Activated B cell treated with CpG ODN at 0.5 μM for 24 hours (primary cell): ENCODE data around the gene ATG4C. TPM values are rescaled to one million over a fixed set of nuclear protein-coding genes. Genes with fewer than 3 reads are reported as not detected.

Experiments used
- ATAC-seq: fragments of 200-7000 bp; cut with Tn5 transposase; one replicate; pipeline ENCODE4 v1.10.0; 2021; ENCODE audit warnings: low read depth, mild to moderate bottlenecking, moderate library complexity
- CTCF ChIA-PET: fragments of 350-600 bp; sonication (Branson Sonifier 250); formaldehyde crosslinking; loops from one replicate; lab custom pipeline; 2021; ENCODE audit warnings: antibody characterized with exemption; lab: Charles Lee
- POLR2A ChIA-PET: fragments of 350-600 bp; sonication (Branson Sonifier 250); formaldehyde crosslinking; loops from one replicate; lab custom pipeline; 2021; ENCODE audit warnings: antibody characterized with exemption; lab: Charles Lee
- DNase-seq: peaks from one replicate; pipeline ENCODE4 v3.0.0; 2022
- H3K27ac Mint-ChIP-seq: one replicate; pipeline ENCODE4 v1.8.0; 2020; ENCODE audit warnings: mixed read lengths
- H3K27me3 Mint-ChIP-seq: one replicate; pipeline ENCODE4 v1.8.0; 2021; ENCODE audit warnings: mixed read lengths
- H3K36me3 Mint-ChIP-seq: one replicate; pipeline ENCODE4 v1.8.0; 2021; ENCODE audit warnings: low read depth, mixed read lengths
- H3K4me1 Mint-ChIP-seq: one replicate; pipeline ENCODE4 v1.8.0; 2021; ENCODE audit warnings: mixed read lengths
- H3K4me3 Mint-ChIP-seq: one replicate; pipeline ENCODE4 v1.8.0; 2020; ENCODE audit warnings: mild to moderate bottlenecking, mixed read lengths
- H3K9me3 Mint-ChIP-seq: one replicate; pipeline ENCODE4 v1.8.0; 2020; ENCODE audit warnings: mixed read lengths
- intact Hi-C: fragments of 100-400 bp; cut with micrococcal nuclease; formaldehyde crosslinking; loops from one replicate; pipeline ENCODE4 v1.15.1; 2024
- total RNA-seq: library from RNA; stranded (reverse); gene quantifications from 2 replicates; pipeline ENCODE4 v1.2.3, GENCODE V29; 2022
- TF ChIP-seq, protein P1 (sequence below): fragments of 200-600 bp; IDR thresholded peaks from one replicate; pipeline ENCODE4 v1.8.0; 2022; ENCODE audit warnings: antibody characterized with exemption, mild to moderate bottlenecking

ATG4C gene
- total RNA-seq, 1 donor from 2014 or later = 28.4 TPM

GRCh38 chr1:62887799-62888507, 104.0 kb downstream of the ATG4C start:
- DNase-seq = no peak
- POLR2A ChIA-PET = no interaction called here

DNA sequence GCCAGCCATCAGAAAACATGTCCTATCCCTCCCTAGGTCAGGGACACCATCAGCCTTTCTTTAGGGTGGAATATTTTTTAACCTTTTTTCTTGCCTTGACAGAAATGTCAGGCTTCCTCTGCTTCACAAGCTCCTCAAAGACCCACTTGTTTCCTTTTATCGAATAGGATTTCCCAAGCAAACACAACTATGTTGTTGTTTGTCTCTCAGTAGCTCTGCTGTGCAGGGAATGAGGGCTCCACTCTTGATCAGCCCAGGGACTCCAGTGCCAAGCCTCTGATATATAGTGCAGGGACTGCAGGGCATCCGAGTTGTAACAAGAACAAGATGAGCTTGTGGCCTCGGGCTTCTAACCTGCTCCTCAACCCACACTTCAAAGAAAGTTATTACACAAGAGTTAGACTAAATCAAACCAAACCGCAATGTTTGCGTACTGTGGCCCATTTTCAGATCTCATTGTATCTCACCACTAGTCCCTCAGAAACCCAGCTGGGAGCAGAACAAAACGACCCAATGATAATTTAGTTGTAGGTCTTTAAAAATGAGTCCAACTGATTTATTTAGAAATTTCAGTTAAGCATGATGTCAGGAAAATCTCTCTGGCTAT, 108.1 kb downstream of the ATG4C start:
- Mint-ChIP-seq H3K4me1 (no peaks in the 10 kb centered on the region), H3K27ac (no peak overlapping the region), H3K9me3 (no peaks in the 10 kb centered on the region), H3K4me3 (no peak overlapping the region), H3K27me3 (peaks cover 12% of the 10 kb centered on the region), H3K36me3 (no peaks in the 10 kb centered on the region)
- ChIA-PET CTCF (interaction anchor here (1.0 kb wide), 1 partner anchor 51 kb away, joined by 3 read pairs; no protein-coding TSS in a partner anchor), POLR2A (interaction anchor here (0.6 kb wide), 1 partner anchor 43 kb away, joined by 4 read pairs; no protein-coding TSS in a partner anchor)
- DNase-seq (no peak), ATAC-seq (no peak)
- intact Hi-C loops = no loop called here
- TF ChIP-seq, protein P1, sequence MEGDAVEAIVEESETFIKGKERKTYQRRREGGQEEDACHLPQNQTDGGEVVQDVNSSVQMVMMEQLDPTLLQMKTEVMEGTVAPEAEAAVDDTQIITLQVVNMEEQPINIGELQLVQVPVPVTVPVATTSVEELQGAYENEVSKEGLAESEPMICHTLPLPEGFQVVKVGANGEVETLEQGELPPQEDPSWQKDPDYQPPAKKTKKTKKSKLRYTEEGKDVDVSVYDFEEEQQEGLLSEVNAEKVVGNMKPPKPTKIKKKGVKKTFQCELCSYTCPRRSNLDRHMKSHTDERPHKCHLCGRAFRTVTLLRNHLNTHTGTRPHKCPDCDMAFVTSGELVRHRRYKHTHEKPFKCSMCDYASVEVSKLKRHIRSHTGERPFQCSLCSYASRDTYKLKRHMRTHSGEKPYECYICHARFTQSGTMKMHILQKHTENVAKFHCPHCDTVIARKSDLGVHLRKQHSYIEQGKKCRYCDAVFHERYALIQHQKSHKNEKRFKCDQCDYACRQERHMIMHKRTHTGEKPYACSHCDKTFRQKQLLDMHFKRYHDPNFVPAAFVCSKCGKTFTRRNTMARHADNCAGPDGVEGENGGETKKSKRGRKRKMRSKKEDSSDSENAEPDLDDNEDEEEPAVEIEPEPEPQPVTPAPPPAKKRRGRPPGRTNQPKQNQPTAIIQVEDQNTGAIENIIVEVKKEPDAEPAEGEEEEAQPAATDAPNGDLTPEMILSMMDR = no peak

More at GRCh38 chr1:62887799-62888507, 104.0 kb downstream of the ATG4C start:
- no peak for ATAC-seq
- peaks cover 14% of the 10 kb centered on the region for H3K27me3 Mint-ChIP-seq
- intact Hi-C loops = no loop called here
- H3K27ac Mint-ChIP-seq = no peak overlapping the region
- no peak overlapping the region for H3K4me3 Mint-ChIP-seq
- TF ChIP-seq, protein P1 = no peak
- H3K36me3 Mint-ChIP-seq = no peaks in the 10 kb centered on the region
- no peaks in the 10 kb centered on the region for H3K4me1 Mint-ChIP-seq
- no peaks in the 10 kb centered on the region for H3K9me3 Mint-ChIP-seq
- CTCF ChIA-PET = no interaction called here

DNA sequence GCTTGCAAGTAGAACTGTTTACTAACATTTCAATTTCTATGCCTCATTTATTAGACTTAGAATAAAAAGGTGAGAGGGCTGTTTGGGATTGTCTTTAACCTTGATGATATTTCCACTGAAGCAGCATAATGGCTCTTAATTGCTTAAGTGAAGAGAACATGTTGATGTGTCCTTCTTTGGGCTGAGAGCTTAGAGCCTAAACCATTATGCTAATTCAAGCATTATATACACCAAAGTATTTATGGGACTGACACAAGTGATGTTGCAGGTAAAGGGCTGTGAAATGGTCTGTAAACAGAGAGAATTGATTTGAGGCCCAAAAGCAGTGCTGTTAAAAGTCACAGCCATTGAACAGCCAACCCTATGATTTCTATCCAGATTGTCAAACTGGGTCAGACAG, 113.9 kb downstream of the ATG4C start:
- CTCF ChIA-PET = no interaction called here
- no peaks in the 10 kb centered on the region for H3K4me1 Mint-ChIP-seq
- intact Hi-C loops = no loop called here
- no peaks in the 10 kb centered on the region for H3K36me3 Mint-ChIP-seq
- H3K27ac Mint-ChIP-seq = no peak overlapping the region
- H3K9me3 Mint-ChIP-seq = no peaks in the 10 kb centered on the region
- ATAC-seq (no peak), DNase-seq (no peak)
- POLR2A ChIA-PET = no interaction called here
- H3K4me3 Mint-ChIP-seq = no peak overlapping the region
- TF ChIP-seq, protein P1 = no peak
- H3K27me3 Mint-ChIP-seq = peaks cover 6% of the 10 kb centered on the region

DNA sequence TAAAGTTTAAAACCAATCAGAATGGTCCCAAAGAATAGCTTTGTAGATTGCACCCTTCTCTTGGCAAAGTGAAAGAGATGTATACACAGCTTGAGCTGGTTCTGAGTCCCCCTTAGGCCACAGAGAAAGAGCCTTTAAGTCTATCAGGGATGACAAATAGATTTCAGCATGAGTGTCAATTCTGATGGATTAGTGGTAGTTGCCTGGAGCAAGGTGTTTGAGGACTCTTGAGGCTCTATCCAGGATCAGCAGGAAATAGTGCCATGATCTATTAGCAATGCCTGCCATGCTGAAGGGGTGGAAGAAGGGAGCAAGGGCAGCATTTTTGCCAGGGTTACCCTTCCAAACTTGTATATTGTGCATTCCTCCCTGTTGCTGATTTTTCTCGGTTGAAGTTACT, 116.6 kb downstream of the ATG4C start:
- Mint-ChIP-seq H3K9me3 (no peaks in the 10 kb centered on the region), H3K4me3 (no peak overlapping the region), H3K27me3 (peaks cover 2% of the 10 kb centered on the region), H3K27ac (no peak overlapping the region), H3K36me3 (no peaks in the 10 kb centered on the region), H3K4me1 (no peaks in the 10 kb centered on the region)
- POLR2A ChIA-PET = no interaction called here
- CTCF ChIA-PET = no interaction called here
- ATAC-seq (no peak), DNase-seq (no peak)
- intact Hi-C loops = no loop called here
- TF ChIP-seq, protein P1 = no peak

- CTCF ChIA-PET = interaction anchor here (0.5 to 1.0 kb wide), 2 partner anchors 60 to 494 kb away, joined by 3 read pairs; no protein-coding TSS in a partner anchor
- no peak for ATAC-seq
- POLR2A ChIA-PET = no interaction called here
These were observed 117.7 kb downstream of the ATG4C start for GRCh38 chr1:62901650-62902049.

More at GRCh38 chr1:62901650-62902049, 117.7 kb downstream of the ATG4C start:
- DNase-seq = no peak
- H3K4me3 Mint-ChIP-seq = no peak overlapping the region
- H3K27me3 Mint-ChIP-seq = no peaks in the 10 kb centered on the region
- intact Hi-C loops = no loop called here
- H3K9me3 Mint-ChIP-seq = no peaks in the 10 kb centered on the region
- no peaks in the 10 kb centered on the region for H3K36me3 Mint-ChIP-seq
- no peak overlapping the region for H3K27ac Mint-ChIP-seq
- TF ChIP-seq, protein P1 = no peak
- no peaks in the 10 kb centered on the region for H3K4me1 Mint-ChIP-seq
